NCI-H2029 treated with DMSO at 0.1 percent for 48 hours (cell line): ENCODE data around the gene KMO.

Source experiments
- DNase-seq: peaks from one replicate; lab custom pipeline; 2025; lab: John Stamatoyannopoulos, UW

KMO gene

GRCh38 chr1:241532162-241532531, at the start of gene KMO:
TSS of gene KMO (plus strand) at chr1:241532378. CDS start at chr1:241532445, 67 bp downstream.
- no peak for DNase-seq

- DNase-seq, result no peak
These were observed 49.4 kb upstream of the KMO start for GRCh38 chr1:241482761-241483250.

GRCh38 chr1:241485145-241485544, 47.0 kb upstream of the KMO start:
- DNase-seq, result no peak

- DNase-seq, result peak; percentile 22
These were observed 46.6 kb upstream of the KMO start for GRCh38 chr1:241485554-241485992.

- DNase-seq, result no peak
These were observed 43.4 kb upstream of the KMO start for GRCh38 chr1:241488739-241489138.

GRCh38 chr1:241495741-241496140, 36.4 kb upstream of the KMO start:
- DNase-seq, result no peak

- no peak for DNase-seq
These were observed 32.3 kb upstream of the KMO start for GRCh38 chr1:241499910-241500309.

- no peak for DNase-seq
These were observed 28.7 kb upstream of the KMO start for GRCh38 chr1:241503444-241503843.

- no peak for DNase-seq
These were observed 24.9 kb upstream of the KMO start for GRCh38 chr1:241507189-241507863.

- no peak for DNase-seq
These were observed 18.8 kb upstream of the KMO start for GRCh38 chr1:241513378-241513777.

- no peak for DNase-seq
These were observed 13.5 kb upstream of the KMO start for GRCh38 chr1:241518476-241519307.

- peak; percentile 97 for DNase-seq
These were observed 12.7 kb upstream of the KMO start, which contains the start of gene FH for GRCh38 chr1:241519308-241520079. TSS of gene FH (minus strand) at chr1:241519755. CDS start at chr1:241519722, 33 bp downstream.

- no peak for DNase-seq
These were observed 12.1 kb upstream of the KMO start for GRCh38 chr1:241520080-241520465.

GRCh38 chr1:241521718-241522117, 10.5 kb upstream of the KMO start:
- no peak for DNase-seq

- no peak for DNase-seq
These were observed 7.2 kb upstream of the KMO start for GRCh38 chr1:241525026-241525425.

GRCh38 chr1:241527146-241527545, 5.0 kb upstream of the KMO start:
- DNase-seq, result no peak

- peak; percentile 71 for DNase-seq
These were observed 700 bp upstream of the KMO start for GRCh38 chr1:241531195-241532161.

- DNase-seq, result no peak
These were observed 686 bp downstream of the KMO start for GRCh38 chr1:241532864-241533263.

GRCh38 chr1:241533326-241534115, 1.3 kb downstream of the KMO start:
- DNase-seq, result no peak

- DNase-seq, result no peak
These were observed 4.1 kb downstream of the KMO start for GRCh38 chr1:241536304-241536703.
